DMS114 treated with DMSO at 0.1 percent for 48 hours (cell line): Measurements from ENCODE around the gene KRT6A.
"Not testable (repeated sequence)": the region's sequence is repeated elsewhere in the genome, so short reads cannot be mapped to it uniquely, and the experiment has no call there.

Source experiments
- DNase-seq: peaks from one replicate; lab custom pipeline; 2025; ENCODE audit not compliant: unreplicated experiment; lab: John Stamatoyannopoulos, UW

KRT6A gene

DNA sequence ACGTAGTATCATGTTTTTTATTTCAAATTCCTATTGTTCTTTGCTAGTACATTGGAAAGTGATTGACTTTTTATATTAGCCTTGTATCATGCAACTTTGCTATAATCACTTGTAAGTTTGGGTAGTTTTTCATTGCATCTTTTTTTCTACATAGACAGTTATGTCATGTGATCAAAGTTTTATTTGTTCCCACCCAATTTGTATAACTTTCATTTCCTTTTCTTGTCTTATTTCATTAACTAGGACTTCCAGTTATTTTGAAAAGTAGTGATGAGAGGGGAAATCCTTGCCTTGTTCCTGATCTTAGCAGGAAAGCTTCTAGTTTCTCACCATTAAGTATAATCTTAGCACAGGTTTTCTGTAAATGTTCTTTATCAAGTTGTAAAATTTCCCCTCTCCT, 9.8 kb upstream of the KRT6A start:
- DNase-seq = no peak

- no peak for DNase-seq
Measured at GRCh38 chr12:52501490-52501889, 8.4 kb upstream of the KRT6A start.

DNA sequence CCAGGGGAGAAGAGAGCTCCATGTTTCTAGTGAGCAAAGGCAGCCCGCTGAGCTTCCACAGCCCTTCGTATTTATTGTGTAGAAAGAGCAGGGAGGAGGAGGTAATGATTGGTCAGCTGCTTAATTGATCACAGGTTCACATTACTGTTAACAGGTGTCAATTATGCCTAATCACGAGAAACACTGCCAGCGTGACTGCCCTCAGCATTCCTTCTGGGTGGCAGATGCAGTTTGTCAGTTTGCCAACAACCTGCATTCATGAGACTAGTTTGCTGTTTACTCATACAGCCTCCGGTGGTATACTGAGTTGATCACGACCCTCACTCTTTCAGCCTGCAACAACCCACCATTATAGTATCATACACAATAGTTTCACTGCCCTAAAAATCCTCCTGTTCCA, 7.5 kb upstream of the KRT6A start:
- DNase-seq = not testable (repeated sequence)

GRCh38 chr12:52499806-52500560, 6.9 kb upstream of the KRT6A start:
- DNase-seq = no peak

DNA sequence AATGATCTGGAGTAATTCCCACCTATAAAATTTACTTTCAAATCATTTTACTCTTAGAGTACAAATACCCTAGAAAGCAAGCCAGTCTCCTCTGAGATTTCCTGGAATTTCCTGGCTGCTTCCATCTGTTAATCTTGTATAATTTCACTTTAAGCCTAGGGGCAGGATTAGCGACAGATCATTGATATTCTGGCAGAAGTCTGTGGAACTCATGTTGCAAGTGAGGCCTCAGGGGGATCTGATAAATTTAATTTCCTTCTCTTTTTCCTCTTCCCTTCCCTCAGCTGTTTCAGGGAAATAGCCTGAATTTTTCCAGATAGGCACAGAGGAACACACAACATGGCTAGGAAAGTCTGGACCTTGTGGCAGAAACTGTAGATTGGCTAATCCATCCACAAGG, 5.9 kb upstream of the KRT6A start:
- no peak for DNase-seq

DNA sequence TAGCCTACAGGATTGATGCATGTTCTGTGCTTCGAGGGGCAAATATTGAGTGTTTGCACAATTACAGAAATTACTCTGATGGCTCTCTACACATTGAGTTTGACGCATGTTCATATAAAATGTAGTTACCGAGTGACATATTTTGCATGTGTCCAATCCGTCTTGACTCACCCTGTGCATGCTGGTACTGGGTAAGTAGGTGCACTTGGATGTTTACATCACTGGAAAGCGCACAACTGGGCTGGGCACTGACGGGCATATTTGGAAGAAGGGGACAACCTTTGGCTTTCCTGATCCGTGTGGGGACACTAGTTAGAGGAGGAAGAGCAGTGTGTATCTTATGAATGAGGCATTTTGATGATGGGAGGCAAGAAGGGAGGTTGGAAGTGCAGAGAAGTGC, 4.9 kb upstream of the KRT6A start:
- DNase-seq = no peak

DNA sequence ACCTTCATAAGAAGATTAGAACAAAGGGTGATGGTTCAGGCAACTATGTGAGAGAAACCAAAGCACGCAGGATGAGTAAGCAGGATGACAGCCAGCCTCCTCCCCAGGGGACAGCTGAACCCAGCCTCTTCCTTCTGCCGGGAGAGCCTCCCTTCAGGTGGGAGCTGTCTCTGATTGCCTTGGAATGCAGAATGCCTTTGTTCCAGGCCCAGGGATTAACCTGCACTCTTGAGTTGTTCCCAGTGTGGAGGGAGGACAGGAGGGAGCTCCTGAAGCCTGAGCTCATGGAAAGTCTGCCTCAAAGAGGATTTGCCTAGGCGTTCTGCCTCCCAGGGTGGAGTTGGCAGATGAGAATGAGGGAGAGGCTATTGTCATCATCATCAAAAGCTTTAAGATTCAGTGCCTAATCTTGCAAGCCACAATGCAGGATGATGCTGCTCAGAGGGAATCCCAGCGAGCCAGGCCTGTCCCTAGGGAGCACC, 3.6 kb upstream of the KRT6A start:
- DNase-seq = no peak

- DNase-seq = no peak
Measured at GRCh38 chr12:52496054-52496453, 3.0 kb upstream of the KRT6A start.

- DNase-seq = no peak
Measured at GRCh38 chr12:52495389-52495788, 2.3 kb upstream of the KRT6A start.

- no peak for DNase-seq
Measured at GRCh38 chr12:52494518-52494917, 1.5 kb upstream of the KRT6A start.

- no peak for DNase-seq
Measured at GRCh38 chr12:52494100-52494499, 1.0 kb upstream of the KRT6A start.

DNA sequence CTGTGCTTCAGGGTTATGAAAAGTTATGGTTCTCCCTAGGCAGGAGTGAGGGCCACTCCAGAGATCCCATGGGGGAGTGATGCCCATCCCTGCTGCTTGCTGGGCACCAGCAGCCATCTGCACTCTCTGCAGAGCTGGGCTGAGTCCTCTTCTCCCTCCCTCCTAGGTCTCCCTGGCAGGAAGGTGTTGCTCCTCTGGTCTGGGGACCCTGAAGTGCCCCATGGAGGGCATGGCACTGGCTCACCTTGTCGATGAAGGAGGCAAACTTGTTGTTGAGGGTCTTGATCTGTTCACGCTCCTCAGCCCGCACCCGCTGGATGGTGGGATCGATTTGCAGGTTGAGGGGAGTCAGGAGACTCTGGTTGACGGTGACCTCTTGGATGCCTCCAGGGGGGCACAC, 652 bp downstream of the KRT6A start:
- DNase-seq = not testable (repeated sequence)

GRCh38 chr12:52491495-52491894, 1.6 kb downstream of the KRT6A start:
- DNase-seq = not testable (repeated sequence)

DNA sequence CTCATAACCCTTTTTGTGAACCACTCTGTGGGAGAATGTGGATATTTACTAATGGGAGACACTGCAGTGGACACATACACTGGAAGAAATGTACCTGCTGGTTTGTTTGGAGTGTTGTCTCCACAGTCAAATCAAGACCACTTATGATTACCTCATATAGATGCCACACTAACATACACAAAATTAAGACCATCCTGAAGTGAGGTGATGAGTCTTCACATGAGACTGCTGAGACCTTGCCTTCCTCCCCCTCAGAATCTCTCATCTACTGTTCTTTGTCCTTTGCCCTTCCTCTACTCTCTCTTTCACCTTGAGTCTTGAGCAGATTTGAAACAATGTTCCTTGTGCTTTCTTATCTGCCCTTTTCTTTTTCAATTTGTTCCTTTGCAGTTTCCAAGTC, 4.3 kb downstream of the KRT6A start:
- DNase-seq = no peak

GRCh38 chr12:52487744-52488443, 5.2 kb downstream of the KRT6A start:
- DNase-seq = not testable (repeated sequence)

DNA sequence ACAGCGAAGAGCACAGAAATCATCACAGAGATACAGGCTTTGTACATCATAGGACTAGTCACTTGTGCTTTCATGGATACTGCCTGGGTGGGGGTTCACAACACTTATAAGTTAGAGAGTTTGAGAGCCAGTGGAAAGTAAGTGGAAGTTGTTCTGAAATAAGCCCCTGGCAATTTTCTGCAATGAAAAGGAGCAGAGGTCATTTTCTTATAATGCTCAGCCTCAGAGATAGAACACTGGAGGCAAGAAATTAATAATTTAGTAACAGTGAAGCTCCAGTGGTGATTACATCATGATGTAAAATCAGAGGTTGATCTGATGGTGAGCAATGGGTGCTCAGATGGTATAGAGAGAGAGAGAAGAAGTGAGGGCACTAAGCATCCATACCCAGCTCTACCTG, 5.8 kb downstream of the KRT6A start:
- DNase-seq = no peak

DNA sequence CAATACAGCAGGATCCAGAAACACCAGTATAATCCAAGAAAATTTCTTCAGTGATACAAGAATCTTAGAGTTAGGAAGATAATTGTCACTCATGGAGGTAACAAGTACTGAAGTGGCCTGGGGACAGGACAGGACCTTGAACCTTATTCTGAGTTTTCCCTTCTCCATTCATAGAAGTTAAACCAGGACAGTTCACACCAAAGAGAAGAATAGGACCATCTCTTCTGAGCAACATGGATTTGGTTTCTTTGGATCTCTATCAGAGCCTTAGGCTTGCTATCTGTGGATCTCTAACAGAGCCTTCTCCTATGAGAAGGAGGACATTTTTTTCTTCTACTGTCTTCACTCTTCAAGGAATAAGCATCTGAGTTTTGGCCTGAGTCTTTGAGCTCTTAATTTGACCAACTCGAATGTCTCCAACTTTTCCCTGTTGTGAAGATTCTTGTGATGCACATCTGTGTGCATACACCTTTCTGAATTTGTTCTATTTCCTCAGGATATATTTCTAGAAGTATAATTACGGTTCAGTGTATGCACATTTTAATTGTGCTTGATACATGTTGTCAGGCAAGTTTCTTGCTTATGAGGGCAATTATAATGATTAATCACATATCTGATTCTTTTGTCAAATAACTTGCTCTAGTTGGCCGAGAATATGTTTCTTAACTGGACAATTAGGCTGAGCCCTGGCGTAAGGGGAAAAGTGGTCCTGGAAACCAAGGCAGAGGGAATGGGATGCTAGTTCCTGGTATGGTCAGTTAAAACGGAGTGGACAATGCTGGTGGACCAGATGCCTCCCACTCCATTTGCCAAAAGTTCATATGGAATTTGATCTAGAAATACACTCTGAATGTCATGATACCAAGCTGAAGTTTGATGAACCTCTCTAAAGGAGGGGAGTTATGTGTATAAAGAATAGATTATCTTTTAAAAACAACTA, 6.6 kb downstream of the KRT6A start:
- no peak for DNase-seq

DNA sequence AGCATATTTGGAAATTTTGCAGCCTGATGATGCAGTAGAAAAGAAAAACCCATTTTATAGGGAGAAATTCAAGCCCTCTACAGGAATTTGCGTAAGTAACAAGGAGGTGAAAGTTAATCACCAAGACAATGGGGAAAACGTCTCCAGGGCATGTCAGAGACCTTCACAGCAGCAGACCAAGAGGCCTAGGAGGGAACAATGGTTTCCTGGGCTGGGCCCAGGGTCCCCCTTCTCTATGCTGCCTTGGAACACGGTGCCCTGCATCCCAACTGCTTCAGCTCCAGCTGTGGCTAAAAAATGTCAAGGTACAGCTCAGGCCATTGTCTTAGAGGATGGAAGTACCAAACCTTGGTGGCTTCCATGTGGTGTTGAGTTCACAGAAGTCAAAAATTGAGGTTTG, 13.0 kb downstream of the KRT6A start:
- DNase-seq = no peak

- no peak for DNase-seq
Measured at GRCh38 chr12:52477651-52478050, 15.4 kb downstream of the KRT6A start.

- no peak for DNase-seq
Measured at GRCh38 chr12:52474212-52474611, 18.8 kb downstream of the KRT6A start.

DNA sequence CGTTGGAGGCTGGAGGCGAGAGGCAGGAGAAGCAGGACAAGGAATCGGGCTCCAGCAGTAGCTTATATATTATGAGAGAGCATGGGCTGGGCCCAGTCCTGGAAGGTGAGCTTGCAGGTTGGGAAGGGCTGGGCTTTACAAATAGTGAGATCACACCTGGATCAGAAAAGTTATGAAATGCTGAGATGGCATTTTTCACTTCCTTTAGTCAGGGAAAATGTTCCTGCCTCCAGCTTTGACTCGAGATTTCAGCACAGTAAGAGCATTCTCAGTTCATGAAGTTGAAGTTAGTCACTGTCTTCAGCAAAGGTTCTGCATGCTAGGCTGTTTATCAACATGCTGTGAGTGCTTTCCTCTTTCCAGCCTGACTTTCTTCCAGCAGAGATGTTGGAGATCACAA, 19.3 kb downstream of the KRT6A start, which contains the start of gene KRT6C:
TSS of gene KRT6C (minus strand) at position 38 of the 400 bp plus-strand sequence. CDS start 68 bp downstream, outside the sequence.
- DNase-seq = no peak
